Kidney glomerular epithelial cell (primary cell): ENCODE results near the gene CD180.
"Not testable (repeated sequence)": the region's sequence is repeated elsewhere in the genome, so short reads cannot be mapped to it uniquely, and the experiment has no call there.

Experiments
- DNase-seq: peaks from one replicate; lab custom pipeline; 2025; lab: John Stamatoyannopoulos, UW

CD180 gene

DNA sequence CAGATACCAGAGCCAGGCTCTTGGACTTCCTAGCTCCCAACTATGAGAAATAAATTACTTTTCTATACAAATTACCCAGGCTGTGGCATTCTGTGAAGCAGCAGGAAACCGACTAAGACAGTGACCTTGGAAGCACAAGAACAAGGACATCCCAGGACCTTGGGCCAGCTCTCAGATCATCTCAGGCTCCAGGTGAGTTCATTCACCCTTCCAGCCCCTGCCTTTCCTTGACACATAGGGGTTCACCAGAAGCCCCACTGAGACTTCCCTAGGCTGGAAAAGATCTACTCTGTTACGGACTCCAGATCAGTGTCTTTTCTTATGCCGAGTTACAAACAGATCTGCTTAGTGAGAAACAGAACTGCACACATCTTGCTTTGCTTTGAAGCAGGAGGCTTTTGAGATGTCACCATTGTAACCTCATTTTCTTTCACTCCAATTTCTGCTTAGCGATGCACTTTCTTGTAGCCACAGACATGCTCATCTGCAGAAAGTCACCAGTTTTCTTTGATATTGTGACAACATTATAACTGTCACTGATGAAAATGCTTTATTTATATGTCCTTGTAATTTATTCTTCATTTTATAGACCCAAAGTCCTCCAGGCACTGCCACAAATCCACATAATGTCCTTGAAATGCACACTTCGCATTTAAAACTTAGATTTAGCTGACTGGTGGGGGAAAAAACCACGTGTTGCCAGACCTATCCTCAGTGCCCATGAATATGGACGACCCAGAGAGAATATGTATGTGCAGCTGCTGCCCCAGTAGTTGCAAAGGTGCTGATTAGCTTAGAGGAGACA, 8.1 kb downstream of the CD180 start:
- no peak for DNase-seq

DNA sequence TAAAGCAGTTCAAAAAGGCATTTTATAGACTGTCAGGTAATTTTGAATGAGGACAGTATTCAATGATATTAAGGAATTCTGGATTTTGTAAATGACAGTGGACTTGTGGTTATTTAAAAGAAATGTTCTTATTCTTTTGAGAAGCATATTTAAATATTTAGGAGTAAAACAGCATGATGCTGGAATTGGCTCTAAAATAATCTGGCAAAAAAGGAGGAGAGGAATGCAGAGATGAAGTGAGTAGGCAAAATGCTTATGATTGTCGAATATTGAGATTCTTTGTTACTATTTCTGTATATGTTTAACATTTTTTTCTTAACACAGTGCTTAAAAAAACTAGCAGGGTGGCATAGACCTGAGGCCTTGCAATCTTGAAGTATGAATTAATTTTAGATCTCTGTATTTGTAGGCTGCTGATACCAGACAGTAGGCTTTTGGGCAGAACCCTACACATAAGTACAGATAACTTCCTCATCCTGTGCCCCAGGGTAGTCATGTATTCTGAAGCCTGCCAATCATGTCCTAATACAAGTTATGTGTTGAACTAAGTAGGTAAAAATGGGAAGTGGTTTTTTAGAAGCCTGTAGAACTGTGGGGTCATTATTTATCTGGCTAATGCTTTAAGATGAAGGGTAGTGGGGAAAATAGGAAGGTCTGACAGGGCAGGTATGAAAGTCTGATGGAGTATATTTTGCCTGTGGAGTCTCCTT, 9.4 kb downstream of the CD180 start:
- no peak for DNase-seq

DNA sequence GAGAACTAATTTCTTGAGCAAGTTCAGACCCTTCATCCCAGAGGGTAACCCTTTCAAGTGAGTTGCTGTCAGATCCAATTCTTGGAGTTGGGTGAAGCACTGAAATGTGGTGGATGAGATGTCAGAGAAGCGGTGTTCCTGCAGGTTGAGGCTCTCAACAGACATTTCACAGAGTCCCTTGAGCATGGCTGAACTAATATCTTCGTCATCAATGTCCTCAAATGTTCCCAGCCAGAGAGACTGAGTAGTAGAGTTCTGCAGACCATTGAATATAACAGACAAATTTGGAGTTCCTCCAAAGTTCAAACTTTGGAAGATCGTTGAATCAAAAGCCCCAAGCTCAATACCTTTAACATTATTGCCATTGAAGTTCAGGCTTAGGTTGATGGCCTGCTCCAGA, 12.7 kb downstream of the CD180 start:
- DNase-seq: no peak

DNA sequence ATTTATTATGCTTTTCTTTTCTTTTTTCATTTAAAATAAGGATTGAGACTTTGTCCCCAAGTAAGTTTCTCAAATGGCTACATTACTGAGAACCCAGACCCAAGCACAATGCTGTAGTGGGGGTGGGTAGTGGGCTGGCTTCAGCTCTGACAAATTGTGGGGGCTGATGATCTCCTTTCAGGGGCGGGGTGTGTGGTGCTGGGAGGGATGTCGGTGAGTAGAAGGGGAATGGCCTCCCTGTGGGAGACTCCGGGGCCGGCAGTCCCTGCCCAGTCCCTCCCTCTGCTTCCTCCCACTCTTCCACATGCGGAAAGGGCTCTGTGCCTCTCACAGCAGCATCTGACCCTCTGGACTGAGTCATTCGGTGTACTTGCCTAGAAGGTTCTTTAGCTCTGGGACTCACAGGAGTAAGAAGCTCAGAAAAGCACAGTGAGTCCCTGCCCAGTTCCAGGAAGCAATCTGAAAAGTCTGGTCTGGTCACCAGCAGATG, 14.3 kb downstream of the CD180 start:
- DNase-seq: peak; percentile 37

DNA sequence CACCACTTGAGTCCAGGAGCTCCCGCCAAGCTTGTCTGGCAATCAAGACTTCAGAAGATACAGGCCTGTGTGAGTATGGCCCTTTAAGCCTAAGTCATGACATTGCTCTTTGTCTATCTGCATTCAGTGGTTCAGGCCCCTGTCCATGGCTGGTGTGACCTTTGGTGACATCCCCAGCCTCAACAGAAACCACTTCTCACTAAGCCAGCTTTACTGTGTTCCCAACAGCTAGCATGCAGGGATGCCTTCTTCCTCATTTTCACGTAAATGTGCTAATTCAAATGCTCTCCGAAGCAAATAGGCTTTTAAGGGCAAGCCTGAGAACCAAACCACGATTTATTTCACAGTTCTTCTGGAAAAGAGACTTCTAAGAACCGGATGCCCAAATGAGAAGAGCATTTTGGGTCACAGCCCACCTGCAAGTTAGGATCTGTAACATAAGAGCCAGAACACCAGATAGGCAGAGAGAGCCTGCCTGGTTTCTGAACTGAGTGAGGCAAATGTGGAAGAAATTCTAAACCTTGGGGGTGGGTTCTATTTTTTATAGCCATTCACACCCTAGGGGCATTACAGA, 14.9 kb downstream of the CD180 start:
- DNase-seq: no peak

DNA sequence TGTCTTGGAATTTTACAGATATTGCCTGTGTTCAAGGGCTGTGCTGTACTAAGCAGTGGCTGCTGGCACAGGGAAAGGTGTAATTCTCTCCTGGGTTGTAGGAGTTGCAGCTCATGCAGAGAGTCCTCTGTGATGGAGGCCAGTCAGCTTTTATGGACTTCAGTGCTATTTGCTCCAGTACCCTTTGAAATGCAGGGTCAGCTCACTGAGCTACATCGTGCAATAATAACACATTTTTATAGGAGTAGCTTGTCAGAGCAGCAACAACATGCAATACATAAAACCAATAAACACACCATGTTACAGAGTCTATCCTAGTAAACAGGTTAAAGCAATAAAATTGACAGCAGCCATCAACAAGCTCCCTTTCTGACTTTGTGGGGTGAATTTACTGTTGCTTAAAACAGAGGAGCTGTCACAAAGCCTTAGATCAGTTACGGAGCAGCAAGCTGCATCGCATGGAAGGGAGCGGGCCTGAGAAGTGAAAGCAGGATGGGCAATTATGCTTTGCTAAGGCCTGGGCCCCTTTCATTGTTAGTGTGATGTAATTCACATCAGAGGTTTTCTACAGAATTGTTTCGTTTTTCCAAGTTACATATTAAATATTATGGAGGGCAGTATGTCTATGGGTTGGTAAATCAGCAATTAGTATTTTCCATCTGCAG, 16.8 kb downstream of the CD180 start:
- DNase-seq: no peak

DNA sequence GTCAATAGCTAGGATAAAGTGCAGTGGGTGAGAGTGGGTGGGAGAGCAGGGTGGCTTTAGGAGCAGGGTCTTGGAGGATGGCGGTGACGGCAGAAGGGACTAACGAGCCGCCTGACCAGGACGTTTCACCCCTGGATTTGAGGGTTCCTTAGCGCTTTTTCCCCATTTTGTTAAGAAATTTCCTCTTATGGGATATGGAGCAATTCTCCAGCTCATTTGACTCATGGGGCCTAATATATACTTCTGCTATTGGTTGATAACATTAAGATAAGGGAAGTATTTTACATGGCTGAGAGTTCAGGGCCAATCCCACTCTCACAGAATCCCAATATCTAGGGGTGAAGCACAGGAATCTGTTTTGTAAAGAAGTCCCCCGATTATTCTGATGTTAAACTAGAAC, 17.6 kb downstream of the CD180 start:
- DNase-seq: no peak

DNA sequence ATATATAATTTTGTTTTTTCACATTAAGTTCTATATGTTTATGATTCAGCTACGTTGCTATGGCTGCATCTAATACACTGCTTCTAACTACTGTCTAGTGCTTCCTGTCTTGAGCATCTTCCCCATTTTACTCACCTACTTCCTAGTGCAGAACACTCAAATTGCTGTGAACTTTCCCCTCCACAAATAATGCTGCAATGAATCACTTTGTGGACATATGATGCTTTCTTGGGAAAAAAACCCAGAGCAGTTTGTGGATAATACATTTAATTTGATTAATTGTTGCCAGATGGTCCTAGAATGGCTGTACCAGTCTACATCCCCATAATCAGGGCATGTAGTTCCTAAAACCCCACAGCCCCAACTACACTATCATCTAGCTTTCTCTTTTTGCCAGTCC, 18.5 kb downstream of the CD180 start:
- no peak for DNase-seq

DNA sequence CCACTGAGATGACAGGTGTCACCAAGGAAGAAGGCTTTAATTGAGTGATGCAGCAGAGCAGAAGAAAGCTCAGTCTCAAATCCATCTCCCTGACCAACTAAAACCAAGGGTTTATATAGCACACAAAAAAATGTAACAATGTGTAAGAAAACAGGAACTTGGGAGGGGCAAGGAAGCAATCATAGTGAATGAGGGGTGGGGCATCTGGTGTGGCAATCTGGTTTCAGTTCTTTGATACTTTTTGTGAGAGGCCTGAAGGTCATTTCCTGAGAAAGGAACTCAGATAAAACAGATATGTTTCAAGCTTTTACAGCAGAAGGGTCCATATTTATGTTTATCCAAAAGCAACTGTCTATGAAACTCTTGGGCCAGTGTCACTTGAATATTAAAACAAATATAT, 19.7 kb downstream of the CD180 start:
- no peak for DNase-seq

DNA sequence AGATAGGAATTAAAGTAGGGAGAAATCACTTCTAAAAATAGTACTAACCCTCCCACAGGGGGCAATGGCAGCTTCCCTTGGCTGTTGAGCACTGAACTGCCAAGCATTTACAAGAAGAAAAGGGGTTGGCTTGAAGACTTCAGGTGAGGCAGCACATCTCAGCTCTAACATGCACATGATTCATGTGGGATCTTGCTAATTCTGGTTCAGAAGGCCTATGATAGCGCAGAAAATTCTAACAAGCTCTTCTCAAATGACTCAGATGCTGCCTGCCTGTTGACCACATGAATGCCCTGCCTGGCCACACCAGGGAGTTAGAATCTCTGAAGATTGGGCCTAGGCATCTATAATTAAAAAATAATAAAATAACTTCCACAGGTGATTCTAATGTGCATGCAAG, 22.6 kb downstream of the CD180 start:
- DNase-seq: no peak

DNA sequence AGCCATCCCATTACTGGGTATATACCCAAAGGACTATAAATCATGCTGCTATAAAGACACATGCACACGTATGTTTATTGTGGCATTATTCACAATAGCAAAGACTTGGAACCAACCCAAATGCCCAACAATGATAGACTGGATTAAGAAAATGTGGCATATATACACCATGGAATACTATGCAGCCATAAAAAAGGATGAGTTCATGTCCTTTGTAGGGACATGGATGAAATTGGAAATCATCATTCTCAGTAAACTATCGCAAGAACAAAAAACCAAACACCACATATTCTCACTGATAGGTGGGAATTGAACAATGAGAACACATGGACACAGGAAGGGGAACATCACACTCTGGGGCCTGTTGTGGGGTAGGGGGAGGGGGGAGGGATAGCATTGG, 23.2 kb downstream of the CD180 start:
- not testable (repeated sequence) for DNase-seq

DNA sequence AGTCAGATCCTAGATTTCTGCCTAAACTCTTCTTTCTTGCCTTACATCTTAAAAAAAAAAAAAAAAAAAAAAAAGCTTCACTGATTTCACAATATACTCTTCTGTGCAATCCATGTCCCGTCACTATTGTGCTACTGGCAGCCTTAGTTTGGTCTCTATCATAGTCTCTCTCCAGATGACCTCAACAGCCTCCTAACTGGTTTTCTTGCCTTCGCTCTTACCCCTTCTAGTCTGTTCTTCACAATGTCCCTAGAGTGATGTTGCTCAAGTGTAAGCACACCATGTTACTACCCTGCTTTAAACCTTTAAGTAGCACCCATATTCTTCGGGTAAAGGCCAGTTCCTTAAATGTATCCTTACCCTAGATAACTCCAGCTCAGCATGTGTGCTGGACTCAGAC, 25.8 kb downstream of the CD180 start:
- no peak for DNase-seq

DNA sequence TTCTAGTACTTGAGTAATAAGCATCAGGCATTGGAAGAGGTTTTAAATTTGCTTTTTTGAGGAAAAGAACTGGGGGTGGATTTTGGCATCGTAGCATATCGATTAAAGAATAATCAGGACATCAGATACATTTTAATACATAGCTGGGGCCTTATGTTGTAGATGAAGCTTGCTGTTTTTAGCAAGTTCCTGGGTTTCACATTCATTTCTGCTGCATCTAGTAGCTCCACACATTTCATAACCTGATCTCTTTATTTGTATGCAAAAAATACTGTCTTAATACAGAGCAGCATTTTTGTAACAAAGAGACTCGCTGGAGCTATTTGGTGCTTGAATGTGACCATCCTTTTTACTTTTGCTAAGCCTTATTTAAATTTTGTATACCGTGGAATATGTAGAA, 28.5 kb downstream of the CD180 start:
- no peak for DNase-seq

DNA sequence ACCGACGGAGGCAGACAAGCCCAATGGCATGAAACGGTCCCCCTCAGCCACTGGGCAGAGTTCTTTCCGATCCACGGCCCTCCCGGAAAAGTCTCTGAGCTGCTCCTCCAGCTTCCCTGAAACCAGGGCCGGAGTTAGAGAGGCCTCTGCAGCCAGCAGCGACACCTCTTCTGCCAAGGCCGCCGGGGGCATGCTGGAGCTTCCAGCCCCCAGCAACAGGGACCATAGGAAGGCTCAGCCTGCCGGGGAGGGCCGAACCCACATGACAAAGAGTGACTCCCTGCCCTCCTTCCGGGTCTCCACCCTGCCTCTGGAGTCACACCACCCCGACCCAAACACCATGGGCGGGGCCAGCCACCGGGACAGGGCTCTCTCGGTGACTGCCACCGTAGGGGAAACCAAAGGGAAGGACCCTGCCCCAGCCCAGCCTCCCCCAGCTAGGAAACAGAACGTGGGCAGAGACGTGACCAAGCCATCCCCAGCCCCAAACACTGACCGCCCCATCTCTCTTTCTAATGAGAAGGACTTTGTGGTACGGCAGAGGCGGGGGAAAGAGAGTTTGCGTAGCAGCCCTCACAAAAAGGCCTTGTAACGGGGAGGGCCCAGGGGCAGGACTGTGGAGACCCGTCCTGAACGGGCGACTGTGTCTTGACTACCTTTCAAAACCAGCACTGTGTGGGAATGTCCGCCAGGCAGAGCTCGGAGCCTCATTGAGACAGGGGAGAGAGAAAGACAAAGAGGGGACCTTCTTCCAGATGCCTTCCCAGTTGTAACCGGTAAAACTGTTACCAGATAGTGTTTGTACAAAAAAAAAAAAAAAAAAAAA, 29.9 kb downstream of the CD180 start:
- DNase-seq: no peak

DNA sequence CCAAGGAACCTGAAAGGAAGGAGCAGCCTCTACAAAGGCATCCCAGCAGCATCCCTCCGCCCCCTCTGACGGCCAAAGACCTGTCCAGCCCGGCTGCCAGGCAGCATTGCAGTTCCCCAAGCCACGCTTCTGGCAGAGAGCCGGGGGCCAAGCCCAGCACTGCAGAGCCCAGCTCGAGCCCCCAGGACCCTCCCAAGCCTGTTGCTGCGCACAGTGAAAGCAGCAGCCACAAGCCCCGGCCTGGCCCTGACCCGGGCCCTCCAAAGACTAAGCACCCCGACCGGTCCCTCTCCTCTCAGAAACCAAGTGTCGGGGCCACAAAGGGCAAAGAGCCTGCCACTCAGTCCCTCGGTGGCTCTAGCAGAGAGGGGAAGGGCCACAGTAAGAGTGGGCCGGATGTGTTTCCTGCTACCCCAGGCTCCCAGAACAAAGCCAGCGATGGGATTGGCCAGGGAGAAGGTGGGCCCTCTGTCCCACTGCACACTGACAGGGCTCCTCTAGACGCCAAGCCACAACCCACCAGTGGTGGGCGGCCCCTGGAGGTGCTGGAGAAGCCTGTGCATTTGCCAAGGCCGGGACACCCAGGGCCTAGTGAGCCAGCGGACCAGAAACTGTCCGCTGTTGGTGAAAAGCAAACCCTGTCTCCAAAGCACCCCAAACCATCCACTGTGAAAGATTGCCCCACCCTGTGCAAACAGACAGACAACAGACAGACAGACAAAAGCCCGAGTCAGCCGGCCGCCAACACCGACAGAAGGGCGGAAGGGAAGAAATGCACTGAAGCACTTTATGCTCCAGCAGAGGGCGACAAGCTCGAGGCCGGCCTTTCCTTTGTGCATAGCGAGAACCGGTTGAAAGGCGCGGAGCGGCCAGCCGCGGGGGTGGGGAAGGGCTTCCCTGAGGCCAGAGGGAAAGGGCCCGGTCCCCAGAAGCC, 30.8 kb downstream of the CD180 start:
- DNase-seq: peak; percentile 52

DNA sequence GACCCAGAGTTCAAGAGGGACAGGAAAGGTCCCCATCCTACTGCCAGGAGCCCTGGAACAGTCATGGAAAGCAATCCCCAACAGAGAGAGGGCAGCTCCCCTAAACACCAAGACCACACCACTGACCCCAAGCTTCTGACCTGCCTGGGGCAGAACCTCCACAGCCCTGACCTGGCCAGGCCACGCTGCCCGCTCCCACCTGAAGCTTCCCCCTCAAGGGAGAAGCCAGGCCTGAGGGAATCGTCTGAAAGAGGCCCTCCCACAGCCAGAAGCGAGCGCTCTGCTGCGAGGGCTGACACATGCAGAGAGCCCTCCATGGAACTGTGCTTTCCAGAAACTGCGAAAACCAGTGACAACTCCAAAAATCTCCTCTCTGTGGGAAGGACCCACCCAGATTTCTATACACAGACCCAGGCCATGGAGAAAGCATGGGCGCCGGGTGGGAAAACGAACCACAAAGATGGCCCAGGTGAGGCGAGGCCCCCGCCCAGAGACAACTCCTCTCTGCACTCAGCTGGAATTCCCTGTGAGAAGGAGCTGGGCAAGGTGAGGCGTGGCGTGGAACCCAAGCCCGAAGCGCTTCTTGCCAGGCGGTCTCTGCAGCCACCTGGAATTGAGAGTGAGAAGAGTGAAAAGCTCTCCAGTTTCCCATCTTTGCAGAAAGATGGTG, 31.6 kb downstream of the CD180 start:
- no peak for DNase-seq

DNA sequence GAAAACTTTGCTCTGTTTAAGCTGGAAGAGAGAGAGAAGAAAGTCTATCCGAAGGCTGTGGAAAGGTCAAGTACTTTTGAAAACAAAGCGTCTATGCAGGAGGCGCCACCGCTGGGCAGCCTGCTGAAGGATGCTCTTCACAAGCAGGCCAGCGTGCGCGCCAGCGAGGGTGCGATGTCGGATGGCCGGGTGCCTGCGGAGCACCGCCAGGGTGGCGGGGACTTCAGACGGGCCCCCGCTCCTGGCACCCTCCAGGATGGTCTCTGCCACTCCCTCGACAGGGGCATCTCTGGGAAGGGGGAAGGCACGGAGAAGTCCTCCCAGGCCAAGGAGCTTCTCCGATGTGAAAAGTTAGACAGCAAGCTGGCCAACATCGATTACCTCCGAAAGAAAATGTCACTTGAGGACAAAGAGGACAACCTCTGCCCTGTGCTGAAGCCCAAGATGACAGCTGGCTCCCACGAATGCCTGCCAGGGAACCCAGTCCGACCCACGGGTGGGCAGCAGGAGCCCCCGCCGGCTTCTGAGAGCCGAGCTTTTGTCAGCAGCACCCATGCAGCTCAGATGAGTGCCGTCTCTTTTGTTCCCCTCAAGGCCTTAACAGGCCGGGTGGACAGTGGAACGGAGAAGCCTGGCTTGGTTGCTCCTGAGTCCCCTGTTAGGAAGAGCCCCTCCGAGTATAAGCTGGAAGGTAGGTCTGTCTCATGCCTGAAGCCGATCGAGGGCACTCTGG, 32.6 kb downstream of the CD180 start:
- DNase-seq: no peak

DNA sequence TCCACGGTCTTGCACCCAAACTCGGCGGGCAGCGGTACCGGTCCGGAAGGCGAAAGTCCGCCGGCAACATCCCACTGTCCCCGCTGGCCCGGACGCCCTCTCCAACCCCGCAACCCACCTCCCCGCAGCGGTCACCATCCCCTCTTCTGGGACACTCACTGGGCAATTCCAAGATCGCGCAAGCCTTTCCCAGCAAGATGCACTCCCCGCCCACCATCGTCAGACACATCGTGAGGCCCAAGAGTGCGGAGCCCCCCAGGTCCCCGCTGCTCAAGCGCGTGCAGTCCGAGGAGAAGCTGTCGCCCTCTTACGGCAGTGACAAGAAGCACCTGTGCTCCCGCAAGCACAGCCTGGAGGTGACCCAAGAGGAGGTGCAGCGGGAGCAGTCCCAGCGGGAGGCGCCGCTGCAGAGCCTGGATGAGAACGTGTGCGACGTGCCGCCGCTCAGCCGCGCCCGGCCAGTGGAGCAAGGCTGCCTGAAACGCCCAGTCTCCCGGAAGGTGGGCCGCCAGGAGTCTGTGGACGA, 33.3 kb downstream of the CD180 start:
- no peak for DNase-seq

DNA sequence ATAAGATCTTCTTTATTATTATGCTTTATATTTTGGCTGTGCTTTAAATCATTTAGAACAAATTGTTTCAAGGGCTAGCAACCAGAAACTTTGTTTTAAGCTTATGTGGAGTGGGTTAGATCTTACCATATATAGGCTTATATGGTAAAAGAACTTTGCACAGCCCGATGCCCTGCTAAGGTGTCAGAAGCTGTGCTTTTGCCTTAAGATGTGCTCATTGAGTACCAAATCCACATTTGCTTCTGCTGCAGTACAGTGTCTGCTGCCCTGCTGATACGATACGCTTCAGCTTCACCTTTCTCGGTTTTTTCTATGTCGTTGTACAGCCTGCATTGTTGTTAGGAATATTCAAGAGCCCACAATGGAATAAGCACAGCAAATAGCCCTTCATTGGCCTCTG, 34.8 kb downstream of the CD180 start:
- no peak for DNase-seq
